ENCODE data around the gene B3GNT2. TPM values are rescaled to one million over a fixed set of nuclear protein-coding genes. Genes with fewer than 3 reads are reported as not detected.
"Not testable (repeated sequence)": the region's sequence is repeated elsewhere in the genome, so short reads cannot be mapped to it uniquely, and the experiment has no call there.

The B3GNT2 gene
- total RNA-seq, 1 donor from 2014 or later = 12.2 TPM

- DNase-seq (ENCODE audit: low read depth) = no peak
Observed at GRCh38 chr2:62184512-62185230, 11.2 kb upstream of the B3GNT2 start.

DNA sequence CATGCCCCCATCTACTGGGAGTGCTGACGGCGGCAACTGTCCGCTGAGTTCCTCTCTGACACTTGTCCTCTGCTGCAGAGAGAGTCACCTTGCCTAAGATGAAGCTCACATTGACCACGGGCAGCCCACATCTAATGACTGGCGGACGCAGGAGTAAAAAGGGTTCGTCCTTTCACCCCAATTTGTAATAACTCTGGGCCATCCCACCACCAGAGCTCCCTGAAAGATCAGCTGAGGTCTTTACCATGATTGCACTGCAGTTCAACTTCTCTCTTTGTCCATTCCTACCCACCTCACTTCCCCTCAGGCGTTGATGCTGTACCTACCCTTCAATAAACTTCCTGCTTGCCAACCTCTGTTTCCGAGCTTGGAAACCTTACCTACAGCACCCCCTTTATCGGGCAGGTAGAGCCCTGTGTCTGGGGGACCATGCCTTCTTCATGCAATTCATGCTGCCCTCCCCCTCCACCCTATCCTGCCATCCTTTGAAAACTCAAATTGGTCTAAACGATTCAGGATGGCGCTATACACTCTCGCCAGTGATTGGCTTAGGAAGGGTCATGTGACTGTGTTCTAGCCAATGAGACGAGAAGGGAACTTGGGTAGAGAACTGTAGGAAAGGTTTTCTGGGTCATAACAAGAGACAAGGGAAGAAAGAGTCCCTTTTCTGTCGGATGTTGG lies 10.3 kb upstream of the B3GNT2 start:
- DNase-seq (ENCODE audit: low read depth) = no peak

DNA sequence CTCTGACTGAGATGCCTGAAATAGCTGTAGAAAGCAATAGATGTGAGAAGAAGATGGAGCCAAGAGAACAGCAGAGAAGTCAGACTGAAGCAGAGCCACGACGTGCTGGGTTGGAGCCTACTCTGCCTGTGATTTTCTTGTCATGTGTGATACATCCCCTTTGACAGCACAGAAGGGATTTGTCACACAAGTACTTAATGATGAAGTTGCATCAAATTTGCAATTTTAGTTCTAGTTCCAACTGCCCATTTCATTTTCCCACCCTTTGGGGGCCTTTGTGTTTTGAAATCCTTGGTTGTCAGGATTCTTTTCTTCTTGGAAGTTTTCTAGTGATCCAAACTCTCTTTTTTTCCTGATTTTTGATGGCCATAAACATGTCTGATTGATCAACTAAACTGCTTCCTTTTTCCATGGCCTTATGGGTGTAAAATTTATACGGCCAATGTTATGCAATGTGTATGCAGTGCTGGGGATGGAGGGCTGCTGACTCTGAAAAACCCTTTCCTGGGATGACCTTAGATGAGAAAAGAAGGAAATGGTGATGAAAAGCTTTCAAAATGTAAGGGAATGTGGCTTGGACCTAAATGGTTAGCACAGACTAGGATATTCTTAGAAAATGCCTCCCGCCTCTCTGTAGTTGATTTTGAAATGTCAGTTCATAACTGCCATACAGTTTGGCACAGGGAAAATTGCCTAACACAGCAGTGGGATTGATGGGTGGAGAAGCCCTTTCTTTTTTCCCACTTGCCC lies 9.6 kb upstream of the B3GNT2 start:
- no peak for DNase-seq (ENCODE audit: low read depth)

DNA sequence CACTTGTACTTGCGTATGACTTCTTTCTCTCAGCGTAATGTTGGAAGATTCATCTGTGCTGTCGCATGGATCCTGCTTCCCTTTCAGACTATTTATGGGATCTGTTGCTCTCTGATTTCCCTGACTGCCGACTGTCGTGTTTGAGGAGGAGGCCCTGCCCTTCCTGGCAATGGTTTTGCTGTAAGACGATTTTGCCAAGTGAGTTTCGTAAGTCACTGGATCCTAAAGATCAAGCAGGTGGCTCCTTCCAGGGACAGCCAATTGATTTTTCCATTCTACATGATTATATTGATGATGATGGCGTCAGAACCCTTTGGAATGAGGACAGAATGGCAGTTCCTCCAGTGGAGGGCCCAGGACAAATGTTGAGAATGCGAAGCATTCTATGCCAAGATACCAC lies 8.7 kb upstream of the B3GNT2 start:
- no peak for DNase-seq (ENCODE audit: low read depth)

DNA sequence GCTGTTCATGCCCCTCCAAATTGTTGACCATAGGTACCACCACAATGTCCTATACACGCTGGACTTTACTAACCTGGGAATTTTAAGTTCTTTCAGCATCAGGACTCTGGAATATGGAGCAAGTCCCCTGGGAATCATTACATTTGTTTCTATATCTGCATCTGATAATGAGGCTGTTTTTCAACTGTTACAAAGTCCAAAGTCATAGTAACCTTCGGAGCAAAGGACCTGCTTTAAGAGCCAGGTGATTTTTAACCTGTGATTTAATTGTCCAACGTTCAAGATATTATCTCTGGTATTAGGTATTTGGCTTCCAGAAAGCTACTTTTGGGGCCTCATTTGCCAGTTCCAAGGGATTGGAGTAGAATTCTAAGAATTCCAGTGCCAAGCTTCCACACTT lies 7.5 kb upstream of the B3GNT2 start:
- DNase-seq (ENCODE audit: low read depth) = no peak

DNA sequence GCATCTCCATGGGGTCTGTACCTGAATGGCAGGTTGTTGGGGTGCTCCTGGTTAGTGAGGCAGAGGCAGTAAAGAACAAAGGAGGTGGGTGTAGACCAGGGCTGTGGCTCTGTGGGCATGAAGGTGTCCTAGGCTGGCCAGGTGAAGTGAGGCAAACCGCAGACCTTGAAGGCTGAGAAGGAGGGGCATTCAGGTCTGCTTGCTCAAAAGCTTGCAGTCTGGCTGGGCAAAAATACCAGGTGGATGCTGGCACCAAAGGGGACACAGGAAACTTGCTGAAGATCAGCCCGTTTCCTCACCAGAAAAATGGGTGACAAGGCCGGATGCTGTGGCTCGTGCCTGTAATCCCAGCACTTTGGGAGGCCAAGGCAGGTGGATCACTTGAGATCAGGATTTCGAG lies 6.7 kb upstream of the B3GNT2 start:
- DNase-seq (ENCODE audit: low read depth) = no peak

DNA sequence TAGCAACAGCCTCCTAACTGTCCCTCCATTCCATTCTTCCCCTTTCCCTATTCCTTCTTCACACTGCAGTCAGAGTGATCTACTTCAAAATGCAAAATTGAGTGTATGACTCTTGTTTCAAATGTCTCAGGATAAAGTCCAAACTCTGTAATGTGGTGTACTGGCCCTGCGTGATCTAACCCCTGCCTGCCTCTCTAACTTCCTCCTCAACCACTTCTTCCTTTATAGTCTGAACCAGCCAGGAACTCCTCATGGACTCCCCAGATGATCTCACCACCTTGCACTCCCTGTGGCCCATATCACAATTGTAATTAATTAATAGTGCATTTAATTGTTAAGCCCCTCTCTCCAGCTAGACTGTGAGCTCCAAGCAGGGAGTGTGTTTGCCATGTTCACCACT lies 3.1 kb upstream of the B3GNT2 start:
- no peak for DNase-seq (ENCODE audit: low read depth)

- DNase-seq (ENCODE audit: low read depth) = no peak
Observed at GRCh38 chr2:62194558-62195420, 1.1 kb upstream of the B3GNT2 start.

DNA sequence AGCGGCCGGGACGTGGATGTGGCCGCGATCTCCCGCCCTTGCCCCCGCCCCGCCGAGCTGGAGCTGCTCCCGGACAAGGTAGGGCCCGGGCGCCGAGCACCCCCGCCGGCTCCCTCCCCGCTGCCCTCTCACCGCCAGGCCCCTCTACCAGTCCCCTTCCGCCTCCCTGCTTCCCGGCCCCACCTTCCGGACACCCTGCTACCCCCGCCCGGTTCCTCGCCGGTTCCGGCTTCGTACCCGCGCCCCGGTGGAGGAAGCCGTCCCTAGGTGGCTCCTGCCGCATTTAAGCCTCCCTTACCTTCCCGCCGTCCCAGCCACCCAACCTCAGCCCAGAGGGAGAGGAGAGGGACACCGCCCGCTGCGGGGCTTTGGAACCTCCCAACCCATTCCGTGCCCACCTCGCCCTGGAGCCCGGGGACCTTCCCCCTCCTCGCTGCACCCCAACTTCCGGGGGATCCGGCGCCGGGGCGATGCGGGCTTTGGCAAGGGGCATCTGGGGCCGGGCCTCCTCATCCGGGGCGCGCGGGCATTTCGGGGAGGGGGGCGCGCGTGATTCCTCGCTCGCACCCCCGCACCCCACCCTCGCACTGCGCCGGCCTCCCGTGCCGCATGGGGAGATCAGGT lies 475 bp downstream of the B3GNT2 start:
- peak; percentile 43 for DNase-seq (ENCODE audit: low read depth)

DNA sequence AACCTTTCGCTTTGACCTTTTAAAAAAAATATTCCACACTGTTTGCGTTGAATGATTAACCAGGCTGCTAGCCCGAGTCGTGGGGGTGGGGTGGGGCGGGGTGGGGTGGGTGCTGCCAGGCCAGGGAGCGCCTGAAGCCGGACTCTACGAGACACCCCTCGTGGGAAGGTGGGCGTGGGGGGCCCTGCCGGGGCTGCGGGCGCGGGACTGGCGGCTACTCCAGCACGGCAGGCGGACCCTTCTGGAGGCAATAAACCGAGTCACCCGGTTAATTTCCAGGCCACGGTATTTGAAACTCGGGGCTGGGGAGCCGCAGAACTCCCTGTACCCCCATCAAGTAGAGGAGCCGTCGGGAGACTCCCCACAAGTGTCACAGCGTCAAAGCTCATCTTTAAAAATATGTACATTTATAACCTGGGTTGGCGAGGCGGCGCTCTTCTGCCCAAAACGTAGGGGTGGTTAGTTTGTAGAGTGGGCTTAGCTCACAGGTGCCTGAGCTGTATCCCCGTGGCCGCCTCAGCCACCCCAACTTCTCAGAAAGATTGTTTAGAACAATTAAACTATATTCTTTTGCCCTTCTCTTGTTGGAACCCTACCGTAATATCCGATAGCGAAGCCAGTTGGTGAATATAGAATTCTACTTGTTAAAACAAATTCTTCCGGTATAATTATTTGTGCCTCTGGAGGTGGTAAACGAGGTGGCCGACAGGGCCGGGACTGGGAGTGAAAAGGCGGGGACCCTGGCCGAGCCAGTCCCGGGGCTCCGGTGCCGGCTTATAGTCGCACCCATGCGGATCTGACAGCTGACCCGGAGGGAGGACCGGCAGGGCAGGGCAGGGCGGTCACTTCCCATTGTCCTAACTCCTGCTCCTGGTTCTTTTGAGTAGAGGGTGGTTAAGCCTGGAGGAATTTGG lies 1.4 kb downstream of the B3GNT2 start:
- DNase-seq (ENCODE audit: low read depth) = peak; percentile 63

GRCh38 chr2:62197925-62198633 lies 2.2 kb downstream of the B3GNT2 start:
- DNase-seq (ENCODE audit: low read depth) = no peak

- not testable (repeated sequence) for DNase-seq (ENCODE audit: low read depth)
Observed at GRCh38 chr2:62198854-62199253, 2.9 kb downstream of the B3GNT2 start.

- DNase-seq (ENCODE audit: low read depth) = no peak
Observed at GRCh38 chr2:62199392-62200125, 3.6 kb downstream of the B3GNT2 start.

DNA sequence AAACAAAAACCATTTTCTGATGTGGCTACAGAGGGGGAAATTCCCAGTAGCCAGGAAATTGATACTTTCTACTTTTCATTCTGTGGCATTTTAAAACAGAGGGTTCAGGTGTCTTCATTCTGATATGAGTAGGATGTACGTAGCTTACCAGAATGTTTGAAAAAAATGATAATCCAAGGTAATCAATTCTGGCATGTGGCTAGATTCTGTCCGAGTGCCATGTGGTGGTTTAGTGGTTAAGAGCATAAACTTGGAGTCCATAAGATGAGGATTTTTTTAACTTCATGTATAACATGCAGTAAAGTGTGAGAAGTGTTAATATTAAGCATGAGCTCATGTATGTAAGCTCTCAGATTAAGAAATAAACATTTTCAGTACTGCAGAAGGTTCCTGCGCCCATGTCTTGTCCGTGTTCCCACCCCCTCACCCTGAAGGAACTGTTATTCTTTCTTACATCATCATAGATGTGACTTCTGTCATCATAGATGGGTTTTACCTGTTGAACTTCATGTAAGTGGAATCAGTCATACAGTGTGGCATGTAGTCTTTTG lies 4.5 kb downstream of the B3GNT2 start:
- DNase-seq (ENCODE audit: low read depth) = no peak

DNA sequence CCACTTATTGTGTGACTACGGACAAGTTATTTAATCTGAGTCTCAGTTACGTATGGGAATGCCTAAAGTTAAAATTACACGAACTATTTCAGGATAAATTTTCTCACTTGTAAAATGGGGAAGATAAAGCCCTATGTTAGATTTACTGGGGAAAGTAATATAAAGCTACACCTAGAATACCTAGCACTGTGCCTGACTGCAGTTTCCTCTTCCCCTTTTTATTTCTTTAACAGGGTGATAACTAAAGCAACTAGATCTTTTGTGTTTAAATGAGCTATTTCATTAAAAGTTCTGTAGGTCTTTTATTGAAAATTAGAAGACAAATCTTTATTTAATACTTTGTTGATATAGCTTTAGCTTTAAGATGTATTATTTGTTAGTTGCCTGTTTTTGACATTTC lies 5.0 kb downstream of the B3GNT2 start:
- no peak for DNase-seq (ENCODE audit: low read depth)

DNA sequence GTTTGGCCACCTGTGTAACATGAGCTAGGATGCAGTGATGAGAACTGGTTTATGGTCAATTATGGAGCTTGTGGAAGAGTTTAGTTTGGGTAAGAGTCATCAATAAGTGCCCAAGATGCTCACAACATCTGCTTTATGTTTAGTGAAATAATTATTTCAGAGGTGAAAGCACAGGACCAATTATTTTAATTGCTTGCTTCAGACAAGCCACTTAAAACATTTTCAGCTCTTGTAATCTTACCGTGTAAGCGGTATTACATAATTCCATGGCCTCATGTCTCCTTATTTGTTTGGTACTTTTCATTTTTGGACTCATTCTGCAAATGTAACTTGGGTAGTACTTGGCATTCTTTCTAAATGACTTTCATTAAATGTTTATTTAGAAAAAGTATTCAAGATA lies 5.4 kb downstream of the B3GNT2 start:
- no peak for DNase-seq (ENCODE audit: low read depth)

DNA sequence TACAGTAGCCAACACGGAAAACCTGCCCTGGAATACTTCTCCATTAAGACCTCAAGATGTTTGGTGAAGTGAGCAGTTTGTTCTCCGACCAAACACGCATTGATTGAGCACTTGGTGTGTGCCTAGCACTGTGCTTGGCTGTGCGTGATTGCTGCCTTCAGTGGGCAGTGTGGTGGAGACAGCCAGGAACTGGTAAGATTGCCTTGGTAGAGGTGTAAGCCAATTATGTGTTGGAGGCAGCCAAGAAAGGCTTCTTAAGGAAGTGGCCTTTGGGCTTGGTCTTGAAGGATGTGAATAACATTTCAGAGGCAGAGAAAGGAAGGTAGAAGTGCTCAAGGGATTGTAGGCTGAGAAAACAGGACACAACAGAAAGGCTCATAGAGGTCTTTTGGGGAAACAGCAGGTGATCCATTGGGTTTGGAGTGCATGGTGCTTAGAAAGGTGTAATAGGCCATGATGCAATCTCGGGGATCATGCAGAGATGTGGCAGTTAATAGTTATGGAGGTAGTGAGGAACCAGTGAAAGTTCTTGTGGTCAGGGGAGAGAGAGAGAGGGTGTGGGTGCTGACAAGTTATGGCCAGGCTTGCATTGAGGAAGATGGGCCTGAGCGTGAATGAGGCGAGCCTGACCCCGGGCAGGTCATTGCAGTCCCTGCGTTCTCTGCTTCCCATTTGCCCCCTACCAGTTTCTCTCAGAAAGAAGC lies 6.3 kb downstream of the B3GNT2 start:
- no peak for DNase-seq (ENCODE audit: low read depth)

- no peak for DNase-seq (ENCODE audit: low read depth)
Observed at GRCh38 chr2:62202729-62203128, 6.8 kb downstream of the B3GNT2 start.

Data from myocyte (in vitro differentiated cells).